GM23338 (cell line): ENCODE data around the gene DNAJC16.

ENCODE experiments used
- CREB1 ChIP-seq: fragments of 250-450 bp; sonication (Bioruptor Pico); IDR thresholded peaks from 2 replicates; pipeline ENCODE4 v1.5.0; 2020; ENCODE audit warnings: low read depth, mild to moderate bottlenecking, moderate library complexity
- EZH2 ChIP-seq: fragments of 200-600 bp; sonication (generic); IDR thresholded peaks from one replicate; pipeline ENCODE4 v1.8.0; 2017; ENCODE audit warnings: antibody characterized with exemption, mild to moderate bottlenecking, low read depth; ENCODE audit not compliant: unreplicated experiment
- EZH2phosphoT487 ChIP-seq: fragments of 200-600 bp; sonication (generic); IDR thresholded peaks from one replicate; pipeline ENCODE4 v1.8.1; 2018; ENCODE audit warnings: antibody characterized with exemption; ENCODE audit not compliant: unreplicated experiment
- POLR2AphosphoS5 ChIP-seq: IDR thresholded peaks from 2 replicates; pipeline ENCODE4 v1.6.1; 2016; ENCODE audit warnings: antibody characterized with exemption, low read depth
- TF ChIP-seq, protein P1 (sequence below), 2 experiments: fragments of 200-600 bp in 1 of 2; sonication (generic) in 1 of 2; conservative IDR thresholded peaks; 2 replicates each; pipeline versions ENCODE4 v1.5.1 to v1.6.1; 2016 to 2017; ENCODE audit warnings: antibody characterized with exemption in 2 of 2, low read depth in 2 of 2, mild to moderate bottlenecking in 2 of 2, moderate library complexity in 1 of 2
- TF ChIP-seq, protein P2 (sequence below): IDR thresholded peaks from one replicate; pipeline ENCODE4 v1.6.1; 2018; ENCODE audit warnings: antibody characterized with exemption; ENCODE audit not compliant: unreplicated experiment

DNA sequence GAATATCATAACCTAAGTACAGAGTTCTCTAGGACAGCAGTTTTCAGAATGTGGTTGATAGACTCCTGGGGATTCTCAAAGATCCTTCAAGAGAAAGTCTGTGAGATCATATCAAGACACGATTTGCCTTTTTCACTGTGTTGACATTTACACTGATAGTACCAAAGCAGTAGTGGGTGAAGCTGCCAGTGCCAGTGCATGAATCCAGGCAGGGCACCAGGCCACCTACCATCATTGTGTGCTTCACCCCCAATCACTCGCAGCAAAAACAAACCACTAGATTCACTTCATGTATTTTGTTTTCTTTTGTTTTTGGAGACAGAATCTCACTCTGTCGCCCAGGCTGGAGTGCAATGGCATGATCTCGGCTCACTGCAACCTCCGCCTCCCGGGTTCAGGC lies 23.9 kb downstream of the DNAJC16 start:
- TF ChIP-seq, protein P1, sequence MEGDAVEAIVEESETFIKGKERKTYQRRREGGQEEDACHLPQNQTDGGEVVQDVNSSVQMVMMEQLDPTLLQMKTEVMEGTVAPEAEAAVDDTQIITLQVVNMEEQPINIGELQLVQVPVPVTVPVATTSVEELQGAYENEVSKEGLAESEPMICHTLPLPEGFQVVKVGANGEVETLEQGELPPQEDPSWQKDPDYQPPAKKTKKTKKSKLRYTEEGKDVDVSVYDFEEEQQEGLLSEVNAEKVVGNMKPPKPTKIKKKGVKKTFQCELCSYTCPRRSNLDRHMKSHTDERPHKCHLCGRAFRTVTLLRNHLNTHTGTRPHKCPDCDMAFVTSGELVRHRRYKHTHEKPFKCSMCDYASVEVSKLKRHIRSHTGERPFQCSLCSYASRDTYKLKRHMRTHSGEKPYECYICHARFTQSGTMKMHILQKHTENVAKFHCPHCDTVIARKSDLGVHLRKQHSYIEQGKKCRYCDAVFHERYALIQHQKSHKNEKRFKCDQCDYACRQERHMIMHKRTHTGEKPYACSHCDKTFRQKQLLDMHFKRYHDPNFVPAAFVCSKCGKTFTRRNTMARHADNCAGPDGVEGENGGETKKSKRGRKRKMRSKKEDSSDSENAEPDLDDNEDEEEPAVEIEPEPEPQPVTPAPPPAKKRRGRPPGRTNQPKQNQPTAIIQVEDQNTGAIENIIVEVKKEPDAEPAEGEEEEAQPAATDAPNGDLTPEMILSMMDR (conservative IDR thresholded peaks at IDR 0.05; ENCODE audit: low read depth in 2 of 2), result no peak
- TF ChIP-seq POLR2AphosphoS5 (no peak), EZH2phosphoT487 (no peak), EZH2 (no peak), CREB1 (no peak)
- TF ChIP-seq, protein P2, sequence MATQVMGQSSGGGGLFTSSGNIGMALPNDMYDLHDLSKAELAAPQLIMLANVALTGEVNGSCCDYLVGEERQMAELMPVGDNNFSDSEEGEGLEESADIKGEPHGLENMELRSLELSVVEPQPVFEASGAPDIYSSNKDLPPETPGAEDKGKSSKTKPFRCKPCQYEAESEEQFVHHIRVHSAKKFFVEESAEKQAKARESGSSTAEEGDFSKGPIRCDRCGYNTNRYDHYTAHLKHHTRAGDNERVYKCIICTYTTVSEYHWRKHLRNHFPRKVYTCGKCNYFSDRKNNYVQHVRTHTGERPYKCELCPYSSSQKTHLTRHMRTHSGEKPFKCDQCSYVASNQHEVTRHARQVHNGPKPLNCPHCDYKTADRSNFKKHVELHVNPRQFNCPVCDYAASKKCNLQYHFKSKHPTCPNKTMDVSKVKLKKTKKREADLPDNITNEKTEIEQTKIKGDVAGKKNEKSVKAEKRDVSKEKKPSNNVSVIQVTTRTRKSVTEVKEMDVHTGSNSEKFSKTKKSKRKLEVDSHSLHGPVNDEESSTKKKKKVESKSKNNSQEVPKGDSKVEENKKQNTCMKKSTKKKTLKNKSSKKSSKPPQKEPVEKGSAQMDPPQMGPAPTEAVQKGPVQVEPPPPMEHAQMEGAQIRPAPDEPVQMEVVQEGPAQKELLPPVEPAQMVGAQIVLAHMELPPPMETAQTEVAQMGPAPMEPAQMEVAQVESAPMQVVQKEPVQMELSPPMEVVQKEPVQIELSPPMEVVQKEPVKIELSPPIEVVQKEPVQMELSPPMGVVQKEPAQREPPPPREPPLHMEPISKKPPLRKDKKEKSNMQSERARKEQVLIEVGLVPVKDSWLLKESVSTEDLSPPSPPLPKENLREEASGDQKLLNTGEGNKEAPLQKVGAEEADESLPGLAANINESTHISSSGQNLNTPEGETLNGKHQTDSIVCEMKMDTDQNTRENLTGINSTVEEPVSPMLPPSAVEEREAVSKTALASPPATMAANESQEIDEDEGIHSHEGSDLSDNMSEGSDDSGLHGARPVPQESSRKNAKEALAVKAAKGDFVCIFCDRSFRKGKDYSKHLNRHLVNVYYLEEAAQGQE, result no peak
